HCT116 (cell line): ENCODE results near the gene TEX22. TPM values are rescaled to one million over a fixed set of nuclear protein-coding genes. Genes with fewer than 3 reads are reported as not detected.

ENCODE experiments used
- ATAC-seq: fragments of 200-7000 bp; cut with Tn5 transposase; 2 replicates; pipeline ENCODE4 v1.9.1; 2020; ENCODE audit warnings: mild to moderate bottlenecking, moderate library complexity
- BruUV-seq: library from RNA; stranded (reverse); fragments of 400-500 nt; replicated peaks from 2 replicates; lab custom pipeline; 2021; lab: Mats Ljungman, UMichigan
- CTCF ChIA-PET: fragments of 300-600 bp; sonication (Branson Sonifier 250); formaldehyde crosslinking; loops from one replicate; lab custom pipeline; 2021; ENCODE audit warnings: antibody characterized with exemption; lab: Charles Lee
- POLR2A ChIA-PET: fragments of 300-600, 350-600 bp; sonication (Branson Sonifier 250); formaldehyde crosslinking; loops from one replicate; lab custom pipeline; 2021; ENCODE audit warnings: antibody characterized with exemption; lab: Charles Lee
- RAD21 ChIA-PET, 2 experiments: fragments of 300-600 bp; sonication (Branson Sonifier 250); formaldehyde crosslinking; loops; one replicate each; lab custom pipeline; 2023; ENCODE audit warnings: low total read pairs in 2 of 2; ENCODE audit not compliant: uncharacterized antibody in 2 of 2, unreplicated experiment in 2 of 2, low non-redundant PET in 1 of 2; lab: Charles Lee
- DNase-seq: peaks from one replicate; pipeline ENCODE4 v3.0.0-alpha.2; 2010; ENCODE audit warnings: low read depth, low spot score
- H2AFZ ChIP-seq: fragments of 200-600 bp; shearing (Covaris generic), sonication (generic); 2 replicates; pipeline ENCODE4 v1.6.1; 2017; ENCODE audit warnings: low read depth, mixed run types, mixed read lengths, antibody characterized with exemption, low read length; ENCODE audit not compliant: poor library complexity, severe bottlenecking
- H3K27ac ChIP-seq: 2 replicates; pipeline ENCODE4 v1.5.1; 2012; ENCODE audit warnings: low read depth, low read length
- H3K27me3 ChIP-seq: fragments of 200-600 bp; sonication (generic); 2 replicates; pipeline ENCODE4 v1.6.1; 2016; ENCODE audit warnings: mixed run types, low read length, mixed read lengths; ENCODE audit not compliant: insufficient read depth
- H3K36me3 ChIP-seq, 2 experiments: fragments of 200-500 bp in 1 of 2; fragments of 200-600 bp in 1 of 2; sonication (Bioruptor generic) in 1 of 2; sonication (generic) in 1 of 2; 2 replicates each; pipeline versions ENCODE4 v1.5.1 to v1.6.1; 2014 to 2016; ENCODE audit warnings: low read length in 2 of 2, inconsistent platforms in 1 of 2, mixed read lengths in 1 of 2, mixed run types in 1 of 2; ENCODE audit not compliant: insufficient read depth in 2 of 2, control insufficient read depth in 1 of 2
- H3K4me1 ChIP-seq, 2 experiments: fragments of 200-600 bp in 1 of 2; sonication (generic) in 1 of 2; 2 replicates each; pipeline versions ENCODE4 v1.5.1 to v1.6.1; 2012 to 2017; ENCODE audit warnings: low read length in 2 of 2, inconsistent platforms in 1 of 2, mild to moderate bottlenecking in 1 of 2, mixed read lengths in 1 of 2, mixed run types in 1 of 2, moderate library complexity in 1 of 2; ENCODE audit not compliant: insufficient read depth in 2 of 2, control insufficient read depth in 1 of 2
- H3K4me2 ChIP-seq: fragments of 200-600 bp; sonication (generic); 2 replicates; pipeline ENCODE4 v1.6.1; 2017; ENCODE audit warnings: mixed run types, low read length, mixed read lengths
- H3K4me3 ChIP-seq, 2 experiments: fragments of 200-600 bp in 1 of 2; sonication (generic) in 1 of 2; replicated peaks in 1 of 2; 2 replicates each; pipeline ENCODE4 v1.5.1; 2011 to 2016; ENCODE audit warnings: low read length in 2 of 2, control low read depth in 1 of 2, low read depth in 1 of 2, mild to moderate bottlenecking in 1 of 2, mixed read lengths in 1 of 2, mixed run types in 1 of 2
- H3K79me2 ChIP-seq: fragments of 200-600 bp; sonication (generic); 2 replicates; pipeline ENCODE4 v1.6.1; 2017; ENCODE audit warnings: mild to moderate bottlenecking, mixed run types, low read length, moderate library complexity, mixed read lengths; ENCODE audit not compliant: insufficient read depth
- H3K9ac ChIP-seq: fragments of 200-600 bp; sonication (generic); 2 replicates; pipeline ENCODE4 v1.6.1; 2016; ENCODE audit warnings: low read length, mixed read lengths
- H3K9me2 ChIP-seq: fragments of 200-600 bp; sonication (generic), shearing (Covaris generic); 2 replicates; pipeline ENCODE4 v1.6.1; 2017; ENCODE audit warnings: mixed run types, mild to moderate bottlenecking, moderate library complexity; ENCODE audit not compliant: insufficient read depth
- H3K9me3 ChIP-seq, 2 experiments: fragments of 200-500 bp in 1 of 2; fragments of 200-600 bp in 1 of 2; sonication (Bioruptor generic) in 1 of 2; sonication (generic) in 1 of 2; 2 replicates each; pipeline ENCODE4 v1.6.1; 2014 to 2017; ENCODE audit warnings: low read length in 2 of 2, mixed read lengths in 2 of 2, inconsistent platforms in 1 of 2, low read depth in 1 of 2, mild to moderate bottlenecking in 1 of 2, mixed run types in 1 of 2, moderate library complexity in 1 of 2; ENCODE audit not compliant: control insufficient read depth in 1 of 2, insufficient read depth in 1 of 2
- H4K20me1 ChIP-seq: fragments of 200-600 bp; sonication (generic), shearing (Covaris generic); 2 replicates; pipeline ENCODE4 v1.6.1; 2017; ENCODE audit warnings: mixed run types, mild to moderate bottlenecking, moderate library complexity; ENCODE audit not compliant: insufficient read depth
- CBX3 ChIP-seq: IDR thresholded peaks from 2 replicates; pipeline ENCODE4 v1.6.1; 2012; ENCODE audit warnings: low read depth
- CEBPB ChIP-seq: IDR thresholded peaks from 2 replicates; pipeline ENCODE4 v1.6.1; 2012; ENCODE audit warnings: low read depth
- EZH2phosphoT487 ChIP-seq: fragments of 200-600 bp; IDR thresholded peaks from 2 replicates; pipeline ENCODE4 v1.6.1; 2018; ENCODE audit warnings: antibody characterized with exemption, borderline replicate concordance
- FOSL1 ChIP-seq: IDR thresholded peaks from 2 replicates; pipeline ENCODE4 v1.6.1; 2012; ENCODE audit warnings: low read depth
- JUND ChIP-seq: IDR thresholded peaks from 2 replicates; pipeline ENCODE4 v1.6.1; 2012
- POLR2A ChIP-seq: IDR thresholded peaks from 2 replicates; pipeline ENCODE4 v1.7.0; 2011; ENCODE audit warnings: borderline replicate concordance; ENCODE audit not compliant: insufficient read depth, insufficient read length; ENCODE audit errors: extremely low read depth
- POLR2AphosphoS5 ChIP-seq: IDR thresholded peaks from 2 replicates; pipeline ENCODE4 v1.6.1; 2011; ENCODE audit warnings: mild to moderate bottlenecking, low read depth, low read length, moderate library complexity
- RAD21 ChIP-seq: IDR thresholded peaks from 2 replicates; pipeline ENCODE4 v1.6.1; 2012; ENCODE audit warnings: low read depth, mild to moderate bottlenecking
- REST ChIP-seq: IDR thresholded peaks from 2 replicates; pipeline ENCODE4 v1.6.1; 2012; ENCODE audit warnings: low read depth
- SRF ChIP-seq: IDR thresholded peaks from 2 replicates; pipeline ENCODE4 v1.6.1; 2012; ENCODE audit warnings: low read depth
- TCF7L2 ChIP-seq: IDR thresholded peaks from 2 replicates; pipeline ENCODE4 v1.7.0; 2011; ENCODE audit warnings: borderline replicate concordance, inconsistent platforms; ENCODE audit not compliant: insufficient read depth, insufficient read length; ENCODE audit errors: extremely low read depth
- YY1 ChIP-seq: IDR thresholded peaks from 2 replicates; pipeline ENCODE4 v1.6.1; 2011; ENCODE audit warnings: low read length, low read depth, moderate library complexity, mild to moderate bottlenecking; ENCODE audit not compliant: insufficient replicate concordance; ENCODE audit errors: extremely low read depth
- ZBTB33 ChIP-seq: IDR thresholded peaks from 2 replicates; pipeline ENCODE4 v1.6.1; 2011; ENCODE audit warnings: mild to moderate bottlenecking, low read length, moderate library complexity; ENCODE audit not compliant: insufficient replicate concordance; ENCODE audit errors: extremely low read depth
- ZFX ChIP-seq: fragments of 450-650 bp; IDR thresholded peaks from 2 replicates; pipeline ENCODE4 v1.6.1; 2017
- intact Hi-C: fragments of 100-400 bp; cut with micrococcal nuclease; formaldehyde crosslinking; loops from 2 replicates; pipeline ENCODE4 v1.10.0; 2022
- total RNA-seq: library from RNA; stranded (reverse); gene quantifications from one replicate; pipeline ENCODE4 v1.2.1, GENCODE V29; 2021; ENCODE audit not compliant: unreplicated experiment

TEX22 gene
- total RNA-seq, 1 experiment from 2014 or later = 3.8 TPM

- H3K4me1 ChIP-seq = peaks cover 5 to 7% of the 10 kb centered on the region in 2 experiments
- H3K79me2 ChIP-seq = no peaks in the 10 kb centered on the region
- TF ChIP-seq YY1 (no peak), ZBTB33 (no peak), CEBPB (no peak), EZH2phosphoT487 (no peak), TCF7L2 (no peak), CBX3 (no peak), POLR2A (no peak), FOSL1 (no peak), JUND (no peak), RAD21 (no peak), SRF (no peak), REST (no peak), POLR2AphosphoS5 (no peak), ZFX (no peak)
- no peak overlapping the region for H2AFZ ChIP-seq
- no peak overlapping the region for H3K27ac ChIP-seq
- no peaks in the 10 kb centered on the region for H3K36me3 ChIP-seq
- no TSS peak for BruUV-seq
- H3K9me3 ChIP-seq = no peaks in the 10 kb centered on the region
- CTCF ChIA-PET = interaction anchor here (1.0 to 2.8 kb wide), 3 partner anchors 112 to 163 kb away, joined by 5 to 19 read pairs (median 19); no protein-coding TSS in a partner anchor
- H3K9me2 ChIP-seq = no peaks in the 10 kb centered on the region
- ATAC-seq (no peak), DNase-seq (no peak)
- intact Hi-C loops = no loop called here
- H3K27me3 ChIP-seq = no peaks in the 10 kb centered on the region
- POLR2A ChIA-PET = no interaction called here
- H3K4me2 ChIP-seq = no peak overlapping the region
- no peak overlapping the region for H3K9ac ChIP-seq
- no peaks in the 10 kb centered on the region for H4K20me1 ChIP-seq
- RAD21 ChIA-PET = no interaction called here
- no peak overlapping the region for H3K4me3 ChIP-seq
Measured at GRCh38 chr14:105368910-105369652, 29.3 kb upstream of the TEX22 start.
